ENCODE results near the gene HTR3C.

The HTR3C gene

DNA sequence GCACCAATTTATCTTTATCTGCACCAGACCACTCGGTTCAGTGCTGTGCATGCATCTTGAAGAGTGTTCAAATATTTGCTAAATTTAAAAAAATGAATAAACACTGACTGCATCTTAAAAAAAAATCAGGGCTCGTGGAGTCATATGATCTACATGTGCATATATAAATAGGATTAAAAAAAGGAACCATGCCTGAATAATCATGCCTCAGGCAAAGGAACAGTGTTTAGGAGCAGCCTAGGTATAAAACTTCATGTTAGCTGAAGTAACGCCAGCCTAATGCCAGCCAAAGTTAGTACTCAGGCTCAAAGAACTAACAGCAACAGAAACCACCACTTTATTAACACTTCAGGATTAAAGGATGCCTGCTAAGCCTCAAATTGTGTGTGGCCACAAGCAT lies 44.7 kb upstream of the HTR3C start:
- H3K9me3 ChIP-seq (ENCODE audit: control insufficient read depth, low read length), result no peaks in the 10 kb centered on the region
- H3K36me3 ChIP-seq (ENCODE audit: control insufficient read depth, insufficient read depth, low read length), result no peaks in the 10 kb centered on the region
- no peak overlapping the region for H3K4me2 ChIP-seq (ENCODE audit: low read length)
- H2AFZ ChIP-seq, result no peak overlapping the region
- no peaks in the 10 kb centered on the region for H3K79me2 ChIP-seq
- no peak overlapping the region for H3K27ac ChIP-seq
- H3K4me1 ChIP-seq, result peaks cover 21% of the 10 kb centered on the region
- no peak overlapping the region for H3K9ac ChIP-seq
- H3K27me3 ChIP-seq (ENCODE audit: control insufficient read depth, insufficient read depth, low read length), result no peaks in the 10 kb centered on the region
- no peak overlapping the region for H3K4me3 ChIP-seq (ENCODE audit: low read depth, low read length)
- TF ChIP-seq, protein P1, sequence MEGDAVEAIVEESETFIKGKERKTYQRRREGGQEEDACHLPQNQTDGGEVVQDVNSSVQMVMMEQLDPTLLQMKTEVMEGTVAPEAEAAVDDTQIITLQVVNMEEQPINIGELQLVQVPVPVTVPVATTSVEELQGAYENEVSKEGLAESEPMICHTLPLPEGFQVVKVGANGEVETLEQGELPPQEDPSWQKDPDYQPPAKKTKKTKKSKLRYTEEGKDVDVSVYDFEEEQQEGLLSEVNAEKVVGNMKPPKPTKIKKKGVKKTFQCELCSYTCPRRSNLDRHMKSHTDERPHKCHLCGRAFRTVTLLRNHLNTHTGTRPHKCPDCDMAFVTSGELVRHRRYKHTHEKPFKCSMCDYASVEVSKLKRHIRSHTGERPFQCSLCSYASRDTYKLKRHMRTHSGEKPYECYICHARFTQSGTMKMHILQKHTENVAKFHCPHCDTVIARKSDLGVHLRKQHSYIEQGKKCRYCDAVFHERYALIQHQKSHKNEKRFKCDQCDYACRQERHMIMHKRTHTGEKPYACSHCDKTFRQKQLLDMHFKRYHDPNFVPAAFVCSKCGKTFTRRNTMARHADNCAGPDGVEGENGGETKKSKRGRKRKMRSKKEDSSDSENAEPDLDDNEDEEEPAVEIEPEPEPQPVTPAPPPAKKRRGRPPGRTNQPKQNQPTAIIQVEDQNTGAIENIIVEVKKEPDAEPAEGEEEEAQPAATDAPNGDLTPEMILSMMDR (IDR thresholded peaks at IDR 0.05), result no peak

DNA sequence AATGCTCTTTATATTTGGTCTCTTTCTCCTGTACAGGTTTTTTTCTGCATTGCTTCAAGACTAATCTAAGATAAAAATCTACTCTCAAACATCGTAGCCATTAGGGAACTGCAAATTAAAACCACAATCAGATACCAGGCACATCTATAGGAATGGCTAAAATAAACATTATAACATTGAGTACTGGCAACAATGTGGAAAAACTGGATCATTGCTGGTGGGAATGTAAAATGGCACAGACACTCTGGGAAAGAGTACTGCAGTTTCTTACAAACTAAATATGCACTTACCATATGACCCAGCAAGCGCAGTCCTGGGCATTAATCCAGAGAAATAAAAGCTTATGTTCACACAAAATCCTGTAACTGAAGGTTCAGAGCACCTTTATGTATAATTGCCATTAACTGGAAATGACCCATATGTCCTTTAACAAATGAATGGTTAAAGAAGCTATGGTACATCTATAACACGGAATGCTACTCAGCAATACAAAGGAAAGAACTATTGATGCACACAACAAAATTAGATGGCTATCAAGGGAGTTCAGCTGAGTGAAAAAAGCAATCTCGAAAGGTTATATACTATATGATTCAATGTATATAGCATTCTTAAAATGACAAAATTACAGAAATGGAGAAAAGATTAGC lies 41.5 kb upstream of the HTR3C start:
- Histone ChIP-seq H3K27me3 (ENCODE audit: control insufficient read depth, insufficient read depth, low read length) (no peaks in the 10 kb centered on the region), H3K9me3 (ENCODE audit: control insufficient read depth, low read length) (no peaks in the 10 kb centered on the region), H3K9ac (no peak overlapping the region), H3K79me2 (peaks cover 10% of the 10 kb centered on the region), H3K4me3 (ENCODE audit: low read depth, low read length) (no peak overlapping the region), H3K4me1 (peaks cover 16% of the 10 kb centered on the region), H3K4me2 (ENCODE audit: low read length) (no peak overlapping the region), H3K27ac (no peak overlapping the region), H2AFZ (no peak overlapping the region), H3K36me3 (ENCODE audit: control insufficient read depth, insufficient read depth, low read length) (no peaks in the 10 kb centered on the region)
- TF ChIP-seq, protein P1 (IDR thresholded peaks at IDR 0.05), result no peak

DNA sequence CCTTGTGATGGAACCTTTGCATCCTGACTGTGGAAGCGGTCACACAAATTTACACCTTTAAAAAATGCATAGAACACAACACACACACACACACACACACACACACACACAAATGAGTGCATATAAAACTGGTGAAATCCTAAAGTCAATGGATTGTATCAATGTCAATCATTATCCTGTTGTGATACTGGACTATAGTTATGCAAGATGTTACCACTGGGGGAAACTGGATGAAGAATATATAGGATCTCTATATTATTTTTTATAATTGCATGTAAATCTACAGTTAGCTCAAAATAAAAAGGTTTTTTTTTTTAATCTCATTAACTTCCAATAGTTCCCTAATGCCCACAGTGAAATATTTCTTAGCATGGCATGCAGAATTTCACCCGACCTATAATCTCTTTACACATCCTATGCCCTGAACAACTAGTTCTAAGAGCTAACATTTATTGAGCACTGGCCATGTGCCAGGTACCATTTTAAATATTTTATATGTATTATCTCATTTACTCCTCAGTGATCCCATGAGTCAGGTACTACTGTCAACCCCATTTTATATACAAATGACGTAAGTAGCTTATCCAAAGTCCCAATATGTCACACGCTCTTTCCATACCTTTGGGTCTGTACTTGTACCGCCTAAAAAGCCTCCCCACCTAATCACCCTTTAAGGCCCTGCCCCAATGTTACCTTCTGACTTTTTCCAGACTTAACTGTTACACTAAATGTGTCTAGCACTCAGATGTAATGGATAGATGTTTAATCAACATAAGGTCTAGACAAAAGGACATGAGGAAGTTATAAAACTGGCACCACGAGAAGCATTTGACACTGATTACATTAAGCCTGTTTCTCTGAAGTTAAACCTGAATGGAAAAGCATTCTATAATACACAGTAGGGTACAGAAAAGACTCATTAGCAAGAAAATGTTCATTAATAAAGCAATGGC lies 40.6 kb upstream of the HTR3C start:
- no peaks in the 10 kb centered on the region for H3K9me3 ChIP-seq (ENCODE audit: control insufficient read depth, low read length)
- no peaks in the 10 kb centered on the region for H3K27me3 ChIP-seq (ENCODE audit: control insufficient read depth, insufficient read depth, low read length)
- no peak overlapping the region for H3K27ac ChIP-seq
- H3K4me3 ChIP-seq (ENCODE audit: low read depth, low read length), result no peak overlapping the region
- peaks cover 10% of the 10 kb centered on the region for H3K79me2 ChIP-seq
- H3K9ac ChIP-seq, result no peak overlapping the region
- TF ChIP-seq, protein P1 (IDR thresholded peaks at IDR 0.05), result no peak
- peaks cover 15% of the 10 kb centered on the region for H3K4me1 ChIP-seq
- H3K4me2 ChIP-seq (ENCODE audit: low read length), result no peak overlapping the region
- H3K36me3 ChIP-seq (ENCODE audit: control insufficient read depth, insufficient read depth, low read length), result no peaks in the 10 kb centered on the region
- H2AFZ ChIP-seq, result no peak overlapping the region

DNA sequence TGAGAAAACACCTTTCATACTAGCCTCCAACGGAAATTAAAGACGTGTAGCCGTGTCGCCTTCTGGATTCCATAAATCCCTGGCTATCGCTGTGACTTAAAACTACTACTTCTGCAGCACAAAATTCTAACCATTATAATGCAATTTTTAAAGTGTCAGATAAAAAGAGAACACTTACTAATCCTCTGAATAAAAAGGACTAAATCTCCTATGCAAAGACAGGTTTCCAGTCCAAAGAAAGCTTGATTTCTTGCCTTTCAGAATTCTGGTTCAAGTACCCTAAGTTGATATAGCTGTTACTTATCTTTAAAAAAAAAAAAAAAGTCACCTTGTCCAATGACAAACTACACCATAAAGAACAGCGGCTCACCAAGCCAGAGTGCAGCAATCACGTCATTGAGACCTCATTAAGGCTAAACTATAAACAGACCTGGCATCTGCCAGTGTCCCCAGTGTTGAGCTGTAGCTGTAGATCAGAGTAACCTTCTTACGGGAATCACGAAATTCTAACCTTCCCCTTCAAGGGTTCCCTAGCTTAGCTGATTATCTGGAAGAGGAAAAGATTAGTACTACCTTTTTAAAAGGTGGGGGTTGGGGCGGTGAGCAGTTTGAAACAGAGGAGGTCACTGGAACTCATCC lies 37.3 kb upstream of the HTR3C start:
- peak overlapping the region; percentile 31 for H3K4me3 ChIP-seq (ENCODE audit: low read depth, low read length)
- H3K4me2 ChIP-seq (ENCODE audit: low read length), result peak overlapping the region; percentile 94
- H3K36me3 ChIP-seq (ENCODE audit: control insufficient read depth, insufficient read depth, low read length), result no peaks in the 10 kb centered on the region
- TF ChIP-seq, protein P1 (IDR thresholded peaks at IDR 0.05), result no peak
- H2AFZ ChIP-seq, result peak overlapping the region; percentile 4
- peaks cover 10% of the 10 kb centered on the region for H3K79me2 ChIP-seq
- peak overlapping the region; percentile 50 for H3K27ac ChIP-seq
- no peaks in the 10 kb centered on the region for H3K9me3 ChIP-seq (ENCODE audit: control insufficient read depth, low read length)
- peaks cover 12% of the 10 kb centered on the region for H3K4me1 ChIP-seq
- no peak overlapping the region for H3K9ac ChIP-seq
- no peaks in the 10 kb centered on the region for H3K27me3 ChIP-seq (ENCODE audit: control insufficient read depth, insufficient read depth, low read length)

Measured in parathyroid adenoma (tissue), 2 donors.